Fibroblast of lung (primary cell): ENCODE measurements around the gene GSN.

Experiments used
- CTCF ChIP-seq, 2 donors: IDR thresholded peaks in 1 of 2; conservative IDR thresholded peaks in 1 of 2; 1 replicate in 1 of 2; 2 replicates in 1 of 2; pipeline ENCODE4 v1.5.1; 2011 to 2012; ENCODE audit warnings: low read length in 2 of 2, control low read depth in 1 of 2, inconsistent platforms in 1 of 2, low read depth in 1 of 2, mild to moderate bottlenecking in 1 of 2
- EZH2 ChIP-seq: IDR thresholded peaks from 2 replicates; pipeline ENCODE4 v1.5.1; 2012; ENCODE audit warnings: low read length, control low read depth, mild to moderate bottlenecking; ENCODE audit errors: missing control alignments

GRCh38 chr9:121230256-121230655, 37.7 kb upstream of the GSN start:
- TF ChIP-seq CTCF (conservative IDR thresholded peaks at IDR 0.05 in 1 of 2, IDR thresholded peaks at IDR 0.05 in 1 of 2; ENCODE audit: low read depth in 1 of 2, low read length in 2 of 2) (no peak), EZH2 (no peak)
